GM12878 (cell line): ENCODE results near the gene GALNT9. TPM values are rescaled to one million over a fixed set of nuclear protein-coding genes. Genes with fewer than 3 reads are reported as not detected.

Experiments used
- ATAC-seq: fragments of 200-7000 bp; cut with Tn5 transposase; 3 replicates; pipeline ENCODE4 v1.9.1; 2020; ENCODE audit warnings: mild to moderate bottlenecking, moderate library complexity
- BruUV-seq: library from RNA; stranded (reverse); fragments of 400-500 nt; replicated peaks from 2 replicates; lab custom pipeline; 2021; lab: Mats Ljungman, UMichigan
- CTCF ChIA-PET: fragments of 300-600 bp; sonication (Branson Sonifier 250); formaldehyde crosslinking; extraction: SDS; loops from one replicate; lab custom pipeline; 2021; ENCODE audit warnings: inconsistent platforms; lab: Yijun Ruan, JAX
- POLR2A ChIA-PET: fragments of 350-600 bp; formaldehyde crosslinking; extraction: SDS; loops from one replicate; lab custom pipeline; 2021; ENCODE audit warnings: inconsistent platforms; lab: Charles Lee
- RAD21 ChIA-PET: fragments of 300-600 bp; sonication (Branson Sonifier 250); formaldehyde crosslinking; loops from one replicate; lab custom pipeline; 2023; ENCODE audit warnings: antibody characterized with exemption; ENCODE audit not compliant: unreplicated experiment; lab: Charles Lee
- SMC1A ChIA-PET: fragments of 300-600 bp; sonication (Branson Sonifier 250); formaldehyde crosslinking; loops from one replicate; lab custom pipeline; 2023; ENCODE audit not compliant: unreplicated experiment, uncharacterized antibody; lab: Charles Lee
- DNase-seq: peaks from one replicate; pipeline ENCODE4 v3.0.0-alpha.2; 2011; ENCODE audit warnings: low read depth, low spot score
- FAIRE-seq: peaks from 3 replicates; lab custom pipeline; 2011; peaks lifted over from hg19 to GRCh38; lab: Jason Lieb, UNC
- H2AFZ ChIP-seq: 2 replicates; pipeline ENCODE4 v1.6.0; 2011; ENCODE audit warnings: low read depth, low read length, control low read depth; ENCODE audit not compliant: control insufficient read depth
- H3K27ac ChIP-seq: 2 replicates; pipeline ENCODE4 v1.5.1; 2011; ENCODE audit warnings: control low read depth; ENCODE audit not compliant: control insufficient read depth, insufficient read depth
- H3K27me3 ChIP-seq, 2 experiments: replicated peaks in 1 of 2; 2 replicates each; pipeline versions ENCODE4 v1.6.0 to v1.6.1; 2011; ENCODE audit warnings: low read length in 1 of 2; ENCODE audit not compliant: control insufficient read depth in 2 of 2, insufficient read depth in 2 of 2
- H3K36me3 ChIP-seq, 2 experiments: 2 replicates each; pipeline ENCODE4 v1.5.1; 2011; ENCODE audit warnings: low read length in 1 of 2; ENCODE audit not compliant: control insufficient read depth in 2 of 2, insufficient read depth in 2 of 2
- H3K4me1 ChIP-seq: 2 replicates; pipeline ENCODE4 v1.6.1; 2011; ENCODE audit warnings: mild to moderate bottlenecking, low read length, moderate library complexity, mixed read lengths; ENCODE audit not compliant: control insufficient read depth, insufficient read depth
- H3K4me2 ChIP-seq: 2 replicates; pipeline ENCODE4 v1.6.0; 2011; ENCODE audit warnings: control low read depth; ENCODE audit not compliant: control insufficient read depth, insufficient read depth
- H3K4me3 ChIP-seq: fragments of 200-600 bp; sonication (generic); 2 replicates; pipeline ENCODE4 v1.5.1; 2016
- H3K79me2 ChIP-seq: 2 replicates; pipeline ENCODE4 v1.6.0; 2011; ENCODE audit warnings: low read length; ENCODE audit not compliant: control insufficient read depth, insufficient read depth
- H3K9ac ChIP-seq: 2 replicates; pipeline ENCODE4 v1.8.0; 2011; ENCODE audit warnings: low read length, control low read depth, mixed read lengths; ENCODE audit not compliant: control insufficient read depth, insufficient read depth
- H3K9me3 ChIP-seq: replicated peaks from 3 replicates; pipeline ENCODE4 v1.5.1; 2011; ENCODE audit warnings: mild to moderate bottlenecking, low read length; ENCODE audit not compliant: control insufficient read depth, insufficient read depth
- H4K20me1 ChIP-seq: 2 replicates; pipeline ENCODE4 v1.6.0; 2011; ENCODE audit not compliant: control insufficient read depth, insufficient read depth
- BACH1 ChIP-seq: fragments of 450-650 bp; IDR thresholded peaks from 2 replicates; pipeline ENCODE4 v1.6.1; 2017; ENCODE audit warnings: mild to moderate bottlenecking, borderline replicate concordance
- CREM ChIP-seq: IDR thresholded peaks from 2 replicates; pipeline ENCODE4 v1.6.1; 2014; ENCODE audit warnings: antibody characterized with exemption, low read depth
- IKZF2 ChIP-seq, 2 experiments: fragments of 450-650 bp; IDR thresholded peaks; 2 replicates each; pipeline ENCODE4 v1.6.1; 2017; ENCODE audit warnings: mild to moderate bottlenecking in 2 of 2, moderate library complexity in 2 of 2
- IRF4 ChIP-seq: IDR thresholded peaks from 2 replicates; pipeline ENCODE4 v1.6.1; 2011; ENCODE audit warnings: low read depth, low read length
- JUNB ChIP-seq: IDR thresholded peaks from 2 replicates; pipeline ENCODE4 v1.6.1; 2016; ENCODE audit warnings: antibody characterized with exemption, mild to moderate bottlenecking
- NR2C2 ChIP-seq: IDR thresholded peaks from 2 replicates; pipeline ENCODE4 v1.6.1; 2011; ENCODE audit warnings: borderline replicate concordance, low read depth; ENCODE audit not compliant: control insufficient read depth, insufficient read length
- WGBS: methylation state at CpG from one replicate; pipeline ENCODE4 v1.1.6; 2016; ENCODE audit warnings: low lambda C conversion rate; ENCODE audit not compliant: insufficient replicate concordance, insufficient coverage; ENCODE audit errors: missing lambda C conversion rate; 5-methylcytosine and 5-hydroxymethylcytosine counted together
- in situ Hi-C: fragments of 300-500 bp; cut with MboI; formaldehyde crosslinking; loops from 9 replicates; pipeline ENCODE4 v1.14.3; 2018; ENCODE audit warnings: mixed read lengths
- intact Hi-C: fragments of 100-400 bp; cut with micrococcal nuclease; formaldehyde crosslinking; loops from one replicate; pipeline ENCODE4 v1.14.2; 2022; ENCODE audit not compliant: unreplicated experiment
- polyA plus RNA-seq, 11 experiments: library from polyadenylated mRNA; depleted of rRNA in 4 of 11; unstranded in 6 of 11; stranded (reverse) in 5 of 11; fragments of >200 nt; fragmentation: Nextera tagmentation in 4 of 11; fragmentation: Illumina TruSeq in 1 of 11; extraction: Ambion mirVana in 4 of 11; extraction: Trizol in 1 of 11; gene quantifications; 1 replicate in 1 of 11; 2 replicates in 10 of 11; pipeline versions ENCODE4 v1.2.1 to v1.2.3, GENCODE V29; 2011 to 2016; ENCODE audit warnings: inconsistent platforms in 2 of 11, missing spikeins in 2 of 11, low read depth in 1 of 11
- total RNA-seq, 4 experiments: library from RNA; depleted of rRNA in 3 of 4; stranded (reverse); fragments of >200 nt in 3 of 4; fragmentation: Illumina TruSeq in 1 of 4; extraction: Trizol in 1 of 4; gene quantifications; 2 replicates each; pipeline versions ENCODE4 v1.2.1 to v1.2.3, GENCODE V29; 2013 to 2021
- TF ChIP-seq, protein P1 (sequence below): fragments of 450-650 bp; IDR thresholded peaks from 2 replicates; pipeline ENCODE4 v1.6.1; 2016; ENCODE audit warnings: mild to moderate bottlenecking, moderate library complexity, borderline replicate concordance
- TF ChIP-seq, protein P2 (sequence below): fragments of 150-350 bp; IDR thresholded peaks from 2 replicates; pipeline ENCODE4 v1.6.1; 2014; ENCODE audit warnings: mild to moderate bottlenecking, low read depth, low read length
- TF ChIP-seq, protein P3 (sequence below): fragments of 450-650 bp; IDR thresholded peaks from 2 replicates; pipeline ENCODE4 v1.6.1; 2017; ENCODE audit warnings: low read depth, mild to moderate bottlenecking, moderate library complexity

GALNT9 gene
- total and polyA plus RNA-seq, 10 of the 15 experiments (the other 5 are each of a cell fraction or from before 2014, with no cell fraction given): 0.04 TPM; not detected in 9

DNA sequence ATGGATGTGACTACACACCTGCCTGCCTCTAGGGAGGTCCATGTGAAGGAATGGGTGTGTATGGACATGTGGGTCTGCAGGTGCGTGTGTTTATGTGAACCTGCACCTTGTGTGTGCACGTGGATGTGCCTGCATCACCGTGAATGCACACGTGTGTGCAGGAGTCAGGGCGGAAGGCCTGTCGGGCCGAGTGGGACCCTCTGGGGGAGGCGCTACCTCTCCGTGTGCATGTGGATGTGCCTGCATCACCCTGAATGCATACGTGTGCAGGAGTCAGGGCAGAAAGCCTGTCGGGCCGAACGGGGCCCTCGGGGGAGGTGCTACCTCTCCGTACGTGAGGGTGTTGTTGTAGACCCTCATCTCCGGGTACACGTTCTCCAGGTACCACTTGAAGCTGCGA is 128.6 kb downstream of the GALNT9 start:
- ChIA-PET RAD21 (no interaction called here), SMC1A (no interaction called here), CTCF (no interaction called here), POLR2A (no interaction called here)
- FAIRE-seq (no peak), DNase-seq (no peak), ATAC-seq (no peak)
- Histone ChIP-seq H3K4me3 (no peak overlapping the region), H3K79me2 (no peaks in the 10 kb centered on the region), H4K20me1 (no peaks in the 10 kb centered on the region), H3K27ac (no peak overlapping the region), H3K9ac (no peak overlapping the region), H3K9me3 (no peaks in the 10 kb centered on the region), H3K4me1 (no peaks in the 10 kb centered on the region), H3K36me3 (no peaks in the 10 kb centered on the region), H3K27me3 (peaks cover 0 to 5% of the 10 kb centered on the region in 2 experiments; a peak in 3 of 4 replicates), H3K4me2 (no peak overlapping the region), H2AFZ (no peak overlapping the region)
- BruUV-seq: no TSS peak
- intact Hi-C loops: no loop called here
- in situ Hi-C loops: no loop called here
- 54% methylated on average over 19 of the region's 19 CpGs for WGBS
- no peak for TF ChIP-seq JUNB
- no peak for TF ChIP-seq BACH1

DNA sequence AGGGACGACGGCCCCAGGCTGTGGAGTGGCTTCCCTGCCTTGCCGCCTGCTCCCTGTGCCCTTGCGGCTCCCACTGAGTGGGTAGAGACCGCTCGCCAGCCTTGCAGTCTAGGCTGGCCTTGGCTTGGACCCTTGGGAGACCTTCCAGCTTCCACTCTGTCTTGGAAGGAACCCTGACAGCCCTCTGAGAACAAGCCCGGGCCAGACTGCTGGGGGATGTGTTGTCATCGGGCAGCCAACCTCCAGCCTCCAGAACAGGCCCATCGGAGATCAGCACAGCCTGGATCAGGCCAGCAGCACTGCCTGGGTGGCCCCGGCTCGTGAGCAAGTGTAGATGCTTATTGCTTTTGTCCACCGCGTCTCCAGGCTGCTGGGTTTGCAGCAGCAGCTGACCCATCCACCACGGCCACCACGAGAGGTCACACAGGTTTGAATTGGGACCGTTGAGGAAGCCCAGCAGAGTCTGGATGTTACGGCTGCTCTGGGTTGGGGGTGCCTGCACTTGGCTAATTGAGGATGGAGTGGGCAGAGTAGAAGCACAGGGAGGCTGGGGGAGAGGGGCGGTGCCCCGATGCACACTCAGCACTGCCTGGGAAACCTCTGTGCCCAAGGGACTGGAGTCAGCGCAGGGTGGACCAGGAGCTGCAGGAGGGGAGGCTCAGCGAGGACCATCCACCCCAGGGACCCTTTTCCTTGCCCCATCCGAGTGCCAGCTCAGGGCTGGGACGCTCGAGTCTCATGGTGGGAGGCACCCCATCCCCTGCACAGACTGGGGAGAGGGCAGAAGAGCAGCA is 129.7 kb downstream of the GALNT9 start:
- ChIA-PET POLR2A (no interaction called here), CTCF (no interaction called here)
- TF ChIP-seq CREM: no peak
- TF ChIP-seq NR2C2: no peak
- no peak for TF ChIP-seq IKZF2 (IDR thresholded peaks at IDR 0.05)
- TF ChIP-seq, protein P1, sequence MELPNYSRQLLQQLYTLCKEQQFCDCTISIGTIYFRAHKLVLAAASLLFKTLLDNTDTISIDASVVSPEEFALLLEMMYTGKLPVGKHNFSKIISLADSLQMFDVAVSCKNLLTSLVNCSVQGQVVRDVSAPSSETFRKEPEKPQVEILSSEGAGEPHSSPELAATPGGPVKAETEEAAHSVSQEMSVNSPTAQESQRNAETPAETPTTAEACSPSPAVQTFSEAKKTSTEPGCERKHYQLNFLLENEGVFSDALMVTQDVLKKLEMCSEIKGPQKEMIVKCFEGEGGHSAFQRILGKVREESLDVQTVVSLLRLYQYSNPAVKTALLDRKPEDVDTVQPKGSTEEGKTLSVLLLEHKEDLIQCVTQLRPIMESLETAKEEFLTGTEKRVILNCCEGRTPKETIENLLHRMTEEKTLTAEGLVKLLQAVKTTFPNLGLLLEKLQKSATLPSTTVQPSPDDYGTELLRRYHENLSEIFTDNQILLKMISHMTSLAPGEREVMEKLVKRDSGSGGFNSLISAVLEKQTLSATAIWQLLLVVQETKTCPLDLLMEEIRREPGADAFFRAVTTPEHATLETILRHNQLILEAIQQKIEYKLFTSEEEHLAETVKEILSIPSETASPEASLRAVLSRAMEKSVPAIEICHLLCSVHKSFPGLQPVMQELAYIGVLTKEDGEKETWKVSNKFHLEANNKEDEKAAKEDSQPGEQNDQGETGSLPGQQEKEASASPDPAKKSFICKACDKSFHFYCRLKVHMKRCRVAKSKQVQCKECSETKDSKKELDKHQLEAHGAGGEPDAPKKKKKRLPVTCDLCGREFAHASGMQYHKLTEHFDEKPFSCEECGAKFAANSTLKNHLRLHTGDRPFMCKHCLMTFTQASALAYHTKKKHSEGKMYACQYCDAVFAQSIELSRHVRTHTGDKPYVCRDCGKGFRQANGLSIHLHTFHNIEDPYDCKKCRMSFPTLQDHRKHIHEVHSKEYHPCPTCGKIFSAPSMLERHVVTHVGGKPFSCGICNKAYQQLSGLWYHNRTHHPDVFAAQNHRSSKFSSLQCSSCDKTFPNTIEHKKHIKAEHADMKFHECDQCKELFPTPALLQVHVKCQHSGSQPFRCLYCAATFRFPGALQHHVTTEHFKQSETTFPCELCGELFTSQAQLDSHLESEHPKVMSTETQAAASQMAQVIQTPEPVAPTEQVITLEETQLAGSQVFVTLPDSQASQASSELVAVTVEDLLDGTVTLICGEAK: no peak
- TF ChIP-seq, protein P2, sequence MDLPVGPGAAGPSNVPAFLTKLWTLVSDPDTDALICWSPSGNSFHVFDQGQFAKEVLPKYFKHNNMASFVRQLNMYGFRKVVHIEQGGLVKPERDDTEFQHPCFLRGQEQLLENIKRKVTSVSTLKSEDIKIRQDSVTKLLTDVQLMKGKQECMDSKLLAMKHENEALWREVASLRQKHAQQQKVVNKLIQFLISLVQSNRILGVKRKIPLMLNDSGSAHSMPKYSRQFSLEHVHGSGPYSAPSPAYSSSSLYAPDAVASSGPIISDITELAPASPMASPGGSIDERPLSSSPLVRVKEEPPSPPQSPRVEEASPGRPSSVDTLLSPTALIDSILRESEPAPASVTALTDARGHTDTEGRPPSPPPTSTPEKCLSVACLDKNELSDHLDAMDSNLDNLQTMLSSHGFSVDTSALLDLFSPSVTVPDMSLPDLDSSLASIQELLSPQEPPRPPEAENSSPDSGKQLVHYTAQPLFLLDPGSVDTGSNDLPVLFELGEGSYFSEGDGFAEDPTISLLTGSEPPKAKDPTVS: no peak
- TF ChIP-seq, protein P3, sequence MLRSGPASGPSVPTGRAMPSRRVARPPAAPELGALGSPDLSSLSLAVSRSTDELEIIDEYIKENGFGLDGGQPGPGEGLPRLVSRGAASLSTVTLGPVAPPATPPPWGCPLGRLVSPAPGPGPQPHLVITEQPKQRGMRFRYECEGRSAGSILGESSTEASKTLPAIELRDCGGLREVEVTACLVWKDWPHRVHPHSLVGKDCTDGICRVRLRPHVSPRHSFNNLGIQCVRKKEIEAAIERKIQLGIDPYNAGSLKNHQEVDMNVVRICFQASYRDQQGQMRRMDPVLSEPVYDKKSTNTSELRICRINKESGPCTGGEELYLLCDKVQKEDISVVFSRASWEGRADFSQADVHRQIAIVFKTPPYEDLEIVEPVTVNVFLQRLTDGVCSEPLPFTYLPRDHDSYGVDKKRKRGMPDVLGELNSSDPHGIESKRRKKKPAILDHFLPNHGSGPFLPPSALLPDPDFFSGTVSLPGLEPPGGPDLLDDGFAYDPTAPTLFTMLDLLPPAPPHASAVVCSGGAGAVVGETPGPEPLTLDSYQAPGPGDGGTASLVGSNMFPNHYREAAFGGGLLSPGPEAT: no peak
- no peak for TF ChIP-seq IRF4

More for the DNA sequence above, 129.7 kb downstream of the GALNT9 start:
- intact Hi-C loops: no loop called here
- no peak overlapping the region for H3K4me2 ChIP-seq
- no peak overlapping the region for H3K9ac ChIP-seq
- in situ Hi-C loops: no loop called here
- no peaks in the 10 kb centered on the region for H3K79me2 ChIP-seq
- RAD21 ChIA-PET: no interaction called here
- no peaks in the 10 kb centered on the region; a peak in 1 of 4 replicates for H3K27me3 ChIP-seq
- H3K36me3 ChIP-seq: no peaks in the 10 kb centered on the region
- no peaks in the 10 kb centered on the region; the same call in 2 of the 3 replicates for H3K9me3 ChIP-seq
- SMC1A ChIA-PET: no interaction called here
- DNase-seq (no peak), ATAC-seq (no peak), FAIRE-seq (no peak)
- no peaks in the 10 kb centered on the region for H4K20me1 ChIP-seq
- WGBS: 40% methylated on average over 22 of the region's 24 CpGs
- H2AFZ ChIP-seq: no peak overlapping the region
- no peaks in the 10 kb centered on the region for H3K4me1 ChIP-seq
- BruUV-seq: no TSS peak
- H3K27ac ChIP-seq: no peak overlapping the region
- H3K4me3 ChIP-seq: no peak overlapping the region
